Measurements from ENCODE around the gene SELENOF. TPM values are rescaled to one million over a fixed set of nuclear protein-coding genes. Genes with fewer than 3 reads are reported as not detected.

The SELENOF gene
- polyA plus RNA-seq, 2 of the 4 experiments (the other 2 are of a cell fraction), result 166 to 311 TPM

- Histone ChIP-seq H3K4me1 (peaks cover 10% of the 10 kb centered on the region; the same call in 1 of the 3 replicates), H3K9me3 (no peaks in the 10 kb centered on the region), H3K4me2 (no peak overlapping the region), H3K4me3 (no peak overlapping the region), H3K27ac (no peak overlapping the region)
- no peak for DNase-seq (ENCODE audit: low read depth in 1 of 2, low spot score in 1 of 2)
- POLR2A ChIA-PET, result no interaction called here
- no peak for FAIRE-seq
- CTCF ChIA-PET, result interaction anchor here (1.0 to 1.7 kb wide), 2 partner anchors 106 to 113 kb away, joined by 3 read pairs; no protein-coding TSS in a partner anchor
- 94% methylated on average over 3 of the region's 3 CpGs for WGBS (ENCODE audit: missing lambda C conversion rate)
- ATAC-seq, result no peak
- no peak for TF ChIP-seq HOXB13 (CRISPR knock-in tag; IDR thresholded peaks at IDR 0.05; ENCODE audit: low read depth)
- no peak for TF ChIP-seq MYC (IDR thresholded peaks at IDR 0.05; ENCODE audit: borderline replicate concordance, low read length)
- TF ChIP-seq NR3C1 (IDR thresholded peaks at IDR 0.05), result no peak
- no peak for TF ChIP-seq TFCP2L1 (CRISPR knock-in tag; IDR thresholded peaks at IDR 0.05)
- TF ChIP-seq HOXA7 (CRISPR knock-in tag; IDR thresholded peaks at IDR 0.05), result no peak
- TF ChIP-seq RARB (CRISPR knock-in tag; IDR thresholded peaks at IDR 0.05), result no peak
- no peak for TF ChIP-seq JUN (IDR thresholded peaks at IDR 0.05)
- no peak for TF ChIP-seq TP53 (CRISPR knock-in tag; IDR thresholded peaks at IDR 0.05)
- TF ChIP-seq FOSB (CRISPR knock-in tag; IDR thresholded peaks at IDR 0.05), result no peak
- no peak for TF ChIP-seq CTCF (IDR thresholded peaks at IDR 0.05)
- no peak for TF ChIP-seq HES2 (IDR thresholded peaks at IDR 0.05)
- TF ChIP-seq EHF (CRISPR knock-in tag; IDR thresholded peaks at IDR 0.05), result no peak
- TF ChIP-seq CHD4 (IDR thresholded peaks at IDR 0.05; ENCODE audit: borderline replicate concordance), result no peak
- TF ChIP-seq CHD2 (IDR thresholded peaks at IDR 0.05; ENCODE audit: low read length, partially characterized antibody), result no peak
These were observed 55.2 kb downstream of the SELENOF start for GRCh38 chr1:86858524-86859261.

- POLR2A ChIA-PET, result no interaction called here
- DNase-seq (ENCODE audit: low read depth in 1 of 2, low spot score in 1 of 2) (no peak), ATAC-seq (no peak), FAIRE-seq (no peak)
- WGBS (ENCODE audit: missing lambda C conversion rate), result 94% methylated on average over 6 of the region's 6 CpGs
- CTCF ChIA-PET, result interaction anchor here (1.5 kb wide), 1 partner anchor 23 kb away, joined by 6 read pairs; no protein-coding TSS in a partner anchor
- Histone ChIP-seq H3K4me1 (peaks cover 18% of the 10 kb centered on the region; the same call in 2 of the 3 replicates), H3K4me3 (no peak overlapping the region), H3K4me2 (no peak overlapping the region), H3K9me3 (no peaks in the 10 kb centered on the region), H3K27ac (no peak overlapping the region)
- TF ChIP-seq CBX8 (IDR thresholded peaks at IDR 0.05) (no peak), MAX (IDR thresholded peaks at IDR 0.05) (no peak), JUNB (IDR thresholded peaks at IDR 0.05) (no peak), FOSL2 (IDR thresholded peaks at IDR 0.05) (no peak), FOSL2 (CRISPR knock-in tag; IDR thresholded peaks at IDR 0.05) (no peak), POLR2A (IDR thresholded peaks at IDR 0.05; ENCODE audit: low read length) (no peak), MYC (IDR thresholded peaks at IDR 0.05; ENCODE audit: borderline replicate concordance, low read length) (no peak), EP300 (IDR thresholded peaks at IDR 0.05) (no peak), GATA3 (IDR thresholded peaks at IDR 0.05; ENCODE audit: borderline replicate concordance) (no peak), BCL3 (IDR thresholded peaks at IDR 0.05) (no peak), SREBF2 (IDR thresholded peaks at IDR 0.05) (no peak), CHD2 (IDR thresholded peaks at IDR 0.05; ENCODE audit: low read length, partially characterized antibody) (no peak), HMGXB4 (CRISPR knock-in tag; IDR thresholded peaks at IDR 0.05; ENCODE audit: borderline replicate concordance) (no peak)
These were observed 57.7 kb downstream of the SELENOF start for GRCh38 chr1:86856196-86856595.

Data from A549 (cell line).